ENCODE results near the gene MSRB2.
"Not testable (repeated sequence)": the region's sequence is repeated elsewhere in the genome, so short reads cannot be mapped to it uniquely, and the experiment has no call there.

Gene MSRB2

DNA sequence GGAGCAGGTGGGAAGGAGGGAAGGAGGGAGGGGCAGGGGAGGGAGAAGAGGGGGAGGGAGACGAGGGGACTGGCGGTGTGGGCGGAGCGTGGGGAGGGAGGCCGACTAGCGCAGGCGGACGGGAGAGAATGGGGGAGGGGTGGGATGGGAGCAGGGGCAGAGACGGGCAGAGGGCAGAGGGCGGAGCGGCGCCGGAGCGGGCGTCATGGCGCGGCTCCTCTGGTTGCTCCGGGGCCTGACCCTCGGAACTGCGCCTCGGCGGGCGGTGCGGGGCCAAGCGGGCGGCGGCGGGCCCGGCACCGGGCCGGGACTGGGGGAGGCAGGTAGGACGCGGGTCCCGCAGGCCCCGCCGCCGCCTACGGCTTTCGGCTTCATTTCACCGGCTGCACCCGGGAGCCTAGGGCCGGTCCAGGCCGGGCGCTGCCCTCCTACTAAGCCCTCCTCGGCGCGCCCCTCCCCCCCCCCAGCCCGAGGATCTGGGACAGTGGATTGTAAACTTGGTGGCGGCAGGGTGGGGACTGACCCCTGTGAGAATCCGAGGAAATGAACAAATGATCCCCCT lies at the start of gene MSRB2:
MSRB2 (plus strand) TSS at position 176 of the 562 bp plus-strand sequence; CDS start at position 206, 30 bp downstream.
- peak; percentile 95 for DNase-seq

DNA sequence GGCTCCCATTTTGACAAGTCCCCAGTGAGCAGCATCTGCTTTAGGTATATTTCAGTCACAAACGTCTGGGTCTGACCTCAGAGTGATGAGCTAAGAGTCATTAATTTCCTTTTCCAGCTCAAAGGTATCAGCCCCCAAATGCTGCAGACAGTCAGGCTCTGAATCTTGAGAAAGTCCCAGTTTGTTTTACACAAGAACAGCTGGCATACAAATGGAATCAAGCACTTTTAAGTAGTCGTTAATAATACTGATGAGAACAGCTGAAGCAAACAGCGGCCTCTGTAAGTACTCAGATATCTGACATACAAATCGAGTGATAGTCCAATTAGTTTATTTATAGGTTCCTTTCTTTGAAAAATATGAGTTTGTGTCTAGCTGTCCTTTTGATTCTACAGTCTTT lies 49.4 kb upstream of the MSRB2 start:
- DNase-seq, result no peak

DNA sequence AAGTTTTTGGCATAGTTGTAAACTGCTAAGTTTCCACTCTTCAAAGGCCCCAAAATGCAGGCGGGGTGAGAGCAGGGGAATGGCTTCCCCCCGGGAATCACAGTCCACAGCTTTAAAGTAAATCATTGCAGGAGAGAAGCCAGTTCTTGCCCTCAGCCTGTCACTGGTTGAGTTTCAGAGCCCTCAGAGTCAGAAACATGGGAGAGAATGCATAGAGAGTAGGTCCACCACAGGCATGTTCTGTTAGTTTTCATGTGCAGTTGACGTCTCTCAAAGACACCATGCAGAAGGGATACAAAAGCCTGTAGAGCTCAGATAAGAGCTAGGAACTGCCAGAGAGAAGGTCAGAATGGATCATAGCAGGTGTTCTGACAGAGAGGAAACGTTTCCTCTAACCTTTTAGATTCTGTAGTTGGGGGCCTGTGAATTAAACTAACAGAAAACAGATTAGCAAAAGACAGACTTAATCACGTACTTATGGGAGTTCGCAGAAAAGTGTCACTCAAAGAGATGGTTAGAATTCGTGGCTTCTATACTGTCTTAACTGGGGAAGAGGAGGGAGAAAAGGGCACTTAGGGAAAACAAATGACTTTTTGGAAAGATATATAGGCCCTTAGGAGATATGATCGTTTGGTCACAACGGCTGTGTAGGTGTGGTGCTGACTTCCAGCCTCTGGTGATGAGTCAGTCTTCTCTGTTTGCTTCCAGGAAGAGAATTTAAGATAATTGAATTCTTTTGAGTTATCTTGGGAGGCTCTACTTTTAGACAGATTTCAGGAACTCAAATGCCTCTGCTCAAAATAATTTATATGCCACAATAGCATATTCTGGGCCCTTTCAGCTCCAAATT lies 48.0 kb upstream of the MSRB2 start:
- peak; percentile 14 for DNase-seq

DNA sequence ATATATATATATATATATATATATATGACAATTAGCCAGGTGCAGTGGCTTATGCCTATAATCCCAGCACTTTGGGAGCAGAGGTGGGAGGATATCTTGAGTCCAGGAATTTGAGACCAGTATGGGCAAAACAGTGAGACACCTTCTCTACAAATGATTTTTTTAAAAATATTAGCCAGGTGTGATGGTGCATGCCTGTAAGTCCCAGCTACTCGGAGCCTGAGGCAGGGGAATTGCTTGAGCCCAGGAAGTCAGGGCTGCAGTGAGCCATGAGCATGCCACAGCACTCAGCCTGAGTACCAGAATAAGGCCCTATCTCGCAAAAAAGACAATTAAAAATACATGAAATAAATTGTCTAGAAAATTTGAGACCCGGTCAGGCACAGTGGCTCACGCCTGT lies 47.2 kb upstream of the MSRB2 start:
- DNase-seq, result no peak

DNA sequence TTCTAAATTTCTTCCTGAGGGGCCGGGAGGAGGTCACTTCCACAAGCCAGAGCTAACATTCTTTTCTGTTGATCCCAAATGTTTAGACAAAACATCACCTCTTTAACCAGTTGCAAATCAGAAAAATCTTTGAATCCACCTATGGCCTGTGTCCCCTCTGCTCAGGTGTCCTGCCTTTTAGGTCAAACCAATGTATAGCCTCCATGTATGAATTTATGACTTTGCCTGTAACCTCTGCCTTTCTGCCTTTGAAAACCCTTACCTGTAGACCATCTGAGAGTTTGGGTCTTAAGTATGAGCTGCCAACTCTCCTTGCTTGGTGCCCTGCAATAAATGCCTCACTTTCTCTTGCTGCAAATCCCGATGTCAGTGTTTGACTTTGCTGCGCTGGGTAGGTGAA lies 44.1 kb upstream of the MSRB2 start:
- DNase-seq, result no peak

DNA sequence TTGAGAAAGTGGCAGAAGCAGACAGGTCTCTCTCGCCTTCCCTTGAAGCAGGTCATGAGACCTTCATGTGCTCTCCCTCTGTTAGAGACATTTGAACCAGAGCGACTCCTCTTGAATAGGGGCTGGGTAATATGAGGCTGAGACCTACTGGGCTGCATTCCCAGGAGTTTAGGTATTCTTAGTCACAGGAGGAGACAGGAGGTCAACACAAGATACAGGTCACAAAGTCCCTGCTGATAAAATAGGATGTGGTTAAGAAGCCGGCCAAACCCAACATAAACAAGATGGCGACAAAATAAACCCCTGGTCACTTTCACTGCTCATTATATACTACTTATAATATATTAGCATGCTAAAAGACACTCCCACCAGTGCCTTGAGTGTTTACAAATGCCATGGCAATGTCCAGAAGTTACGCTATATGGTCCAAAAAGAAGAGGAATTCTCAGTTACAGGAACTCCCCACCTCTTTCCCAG lies 43.5 kb upstream of the MSRB2 start:
- no peak for DNase-seq

DNA sequence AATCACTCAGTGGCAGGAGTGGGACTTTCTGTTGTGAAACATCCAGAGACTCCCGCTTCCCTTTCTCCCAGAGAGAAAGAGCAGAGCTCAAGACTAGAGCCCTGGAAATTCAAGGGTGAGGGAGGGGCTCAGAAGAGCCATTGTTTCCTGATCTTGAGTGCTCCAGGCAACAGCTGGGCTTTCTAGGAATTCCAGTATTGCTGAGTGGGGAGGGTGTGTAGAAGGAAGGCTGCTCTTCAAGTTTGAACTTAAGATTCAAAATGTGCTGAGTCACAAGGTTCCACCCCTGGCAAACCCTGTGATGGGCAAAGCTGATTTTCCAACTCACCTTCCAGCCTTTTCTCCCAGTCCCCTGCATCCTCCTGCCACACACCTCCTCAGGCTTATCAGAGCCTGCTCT lies 42.3 kb upstream of the MSRB2 start:
- no peak for DNase-seq

DNA sequence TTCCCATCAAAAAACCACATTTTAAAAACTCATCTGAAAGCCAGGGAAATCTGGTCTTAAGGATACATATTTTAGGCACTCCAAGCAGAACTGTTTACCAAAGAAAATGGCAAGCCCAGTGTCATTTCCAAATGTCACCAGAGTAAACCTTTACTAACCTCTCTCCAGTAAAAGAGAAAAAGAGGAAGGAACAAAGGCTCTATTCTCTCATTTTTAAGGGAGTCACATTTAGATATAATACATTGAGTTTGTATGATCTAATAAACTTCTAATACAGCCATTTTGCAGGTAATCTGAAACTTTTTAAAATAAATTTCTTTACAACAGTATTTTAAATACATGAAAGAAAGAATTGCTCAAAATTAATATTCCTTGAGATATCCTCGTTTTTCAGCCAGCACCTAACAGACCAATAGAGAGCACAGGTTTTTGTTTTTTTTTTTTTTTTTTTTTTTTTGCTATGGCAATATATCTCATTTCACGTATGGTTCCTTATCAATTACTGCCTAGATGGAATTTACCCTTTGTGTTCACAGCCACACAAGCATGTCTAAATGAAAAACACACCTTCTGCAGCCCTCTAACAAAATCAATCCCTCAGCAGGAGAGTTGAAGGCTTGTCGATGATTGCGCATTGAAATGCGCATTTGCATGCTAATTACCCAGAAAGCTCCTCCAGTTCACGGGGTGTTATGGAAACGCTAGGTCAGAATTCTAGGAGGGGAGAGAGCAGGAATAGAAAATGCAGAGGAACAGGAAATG lies 39.8 kb upstream of the MSRB2 start:
- DNase-seq, result no peak

DNA sequence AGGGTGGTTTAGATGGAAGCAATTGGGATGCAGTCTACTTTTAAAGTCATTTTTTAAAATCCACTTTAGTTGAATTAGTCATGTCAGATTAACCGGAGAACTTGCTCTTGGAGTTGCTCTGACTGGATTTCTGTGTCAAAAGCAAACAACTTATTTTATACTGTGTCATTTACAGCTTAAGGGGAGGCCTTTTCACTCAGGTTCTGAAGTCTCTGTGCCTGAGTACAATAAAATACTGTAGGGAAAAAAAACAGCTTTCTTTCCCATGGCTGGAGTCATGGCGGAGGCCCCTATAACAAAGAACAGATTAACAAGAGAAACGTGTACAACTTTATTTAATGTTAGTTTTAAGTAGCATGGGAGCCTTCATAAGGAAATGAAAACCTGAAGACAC lies 39.2 kb upstream of the MSRB2 start:
- no peak for DNase-seq

DNA sequence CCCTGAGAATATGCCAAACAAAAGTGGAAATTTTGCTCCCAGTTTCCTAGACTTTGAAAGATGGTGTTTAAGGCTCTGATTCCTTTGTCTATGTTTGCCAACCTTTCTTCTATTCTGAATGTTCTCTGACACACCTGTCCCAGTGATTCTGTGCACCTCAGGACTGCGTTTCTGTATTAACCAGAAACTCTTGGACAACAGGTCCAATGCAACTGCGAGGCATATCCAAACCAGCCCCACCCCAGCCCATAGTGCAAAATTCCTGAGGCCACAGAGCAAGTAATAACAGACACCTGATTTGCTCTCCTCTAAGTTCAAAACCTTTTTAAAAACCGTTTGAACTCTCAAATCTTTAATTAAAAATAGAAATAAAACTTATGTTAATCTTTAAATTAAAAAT lies 37.0 kb upstream of the MSRB2 start:
- DNase-seq, result no peak

DNA sequence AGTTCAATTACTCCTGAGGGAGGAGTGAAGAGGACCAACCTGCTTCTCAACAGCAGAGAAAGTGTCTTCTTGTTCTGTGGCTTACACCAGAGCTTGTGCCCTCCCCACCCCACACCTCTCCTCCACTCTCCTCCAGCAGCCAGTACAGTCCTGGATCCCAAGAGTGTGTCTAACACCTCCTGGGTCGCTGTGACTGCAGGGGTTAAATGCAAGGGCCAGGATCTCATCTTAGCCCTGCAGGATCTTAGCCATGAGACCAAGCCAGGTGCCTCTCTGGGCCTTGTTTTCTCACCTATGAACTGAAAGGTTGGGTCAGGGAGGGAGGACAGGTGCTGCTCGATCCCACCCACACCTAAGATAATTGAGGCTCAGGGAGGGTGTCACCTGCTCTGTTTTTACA lies 34.5 kb upstream of the MSRB2 start:
- no peak for DNase-seq

DNA sequence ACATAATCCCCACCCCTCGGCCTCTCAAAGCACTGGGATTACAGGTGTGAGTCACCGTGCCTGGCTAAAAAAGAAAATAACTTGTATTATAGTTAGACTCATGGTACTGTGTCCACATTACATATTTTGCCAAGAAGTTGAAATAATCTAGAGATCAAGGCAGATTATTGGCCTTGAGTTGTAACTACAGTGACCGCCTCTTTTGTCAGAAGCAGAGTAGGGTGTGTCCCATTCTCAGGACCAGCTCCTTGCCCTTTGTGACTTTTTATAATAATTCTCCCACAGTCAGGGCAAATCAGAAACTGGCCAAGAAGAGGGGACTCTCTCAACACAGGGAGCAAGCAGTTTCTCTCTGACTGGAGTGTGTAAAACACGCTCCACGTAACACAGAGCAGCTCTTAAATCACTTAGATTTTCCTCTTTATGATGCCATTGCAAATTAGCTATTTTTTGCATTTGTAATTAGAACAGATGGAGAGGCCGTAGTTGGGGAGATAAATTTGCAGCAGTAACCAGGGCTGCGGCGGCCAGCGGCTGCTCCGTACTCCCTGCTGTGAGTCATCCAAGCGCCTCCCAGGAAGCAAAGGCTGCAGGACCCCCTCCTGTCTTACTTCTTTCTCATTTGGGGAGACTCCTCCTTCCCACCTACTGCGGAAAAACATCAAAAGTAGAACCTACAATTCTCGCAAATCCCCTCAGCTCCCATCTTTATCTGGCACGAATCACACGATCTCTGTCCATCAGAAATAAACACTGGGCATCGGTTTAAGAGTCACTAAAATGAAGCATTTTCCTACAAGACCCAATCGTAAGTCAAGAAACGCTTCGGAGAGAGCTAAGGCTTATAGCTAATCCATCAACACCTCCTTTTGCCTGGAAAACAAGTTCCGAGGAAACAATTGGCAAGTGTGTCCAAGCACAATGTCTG lies 32.1 kb upstream of the MSRB2 start:
- peak; percentile 35 for DNase-seq

DNA sequence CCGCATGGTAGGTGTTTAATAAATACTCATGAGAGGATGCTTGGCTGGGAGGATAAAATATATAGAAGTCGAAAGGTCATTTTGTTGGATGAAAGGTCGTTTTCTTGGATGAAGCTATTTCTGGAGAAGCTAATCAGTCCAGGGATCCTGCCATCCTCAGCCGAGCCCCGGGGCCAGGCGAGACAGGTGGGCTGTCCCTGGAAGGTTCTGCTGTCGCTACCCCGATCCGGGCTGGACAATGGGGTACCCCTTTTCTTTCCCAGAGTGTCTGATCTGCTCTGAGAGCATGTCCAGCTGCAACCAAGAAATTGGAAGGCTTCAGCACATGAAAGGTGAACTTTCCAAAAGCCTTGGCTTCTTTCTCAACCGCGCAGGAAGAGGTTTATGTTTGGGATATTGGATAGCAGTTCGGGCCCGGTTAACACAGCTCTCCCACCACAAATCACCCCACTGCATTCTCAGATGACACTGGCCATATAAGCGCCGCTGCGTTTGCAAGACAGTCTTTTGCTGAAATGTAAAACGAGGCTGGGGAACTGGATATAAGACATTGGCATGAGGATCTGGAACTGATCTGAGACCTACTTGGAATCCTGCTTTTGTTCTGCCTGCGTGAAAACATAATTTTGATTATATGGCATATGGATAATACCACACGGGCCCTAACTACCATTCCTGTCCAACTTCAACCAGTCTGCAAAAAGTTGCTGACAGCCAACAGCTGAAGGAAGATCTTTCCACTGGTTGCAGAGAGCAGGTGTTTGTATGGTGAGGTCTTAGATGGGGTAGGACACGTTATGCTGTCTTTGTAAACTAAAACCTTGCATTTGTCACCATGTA lies 31.2 kb upstream of the MSRB2 start:
- no peak for DNase-seq

DNA sequence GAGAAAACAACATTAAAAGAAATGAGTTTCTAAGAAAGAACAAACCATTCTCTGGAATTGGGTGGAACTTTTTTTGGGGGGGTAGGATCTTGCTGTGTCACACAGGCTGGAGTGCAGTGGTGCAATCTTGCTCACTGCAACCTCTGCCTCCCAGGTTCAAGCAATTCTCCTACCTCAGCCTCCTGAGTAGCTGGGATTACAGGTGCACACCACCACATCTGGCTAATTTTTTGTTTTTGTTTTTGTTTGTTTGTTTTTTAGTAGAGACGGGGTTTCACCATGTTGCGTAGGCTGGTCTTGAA lies 30.6 kb upstream of the MSRB2 start:
- not testable (repeated sequence) for DNase-seq

DNA sequence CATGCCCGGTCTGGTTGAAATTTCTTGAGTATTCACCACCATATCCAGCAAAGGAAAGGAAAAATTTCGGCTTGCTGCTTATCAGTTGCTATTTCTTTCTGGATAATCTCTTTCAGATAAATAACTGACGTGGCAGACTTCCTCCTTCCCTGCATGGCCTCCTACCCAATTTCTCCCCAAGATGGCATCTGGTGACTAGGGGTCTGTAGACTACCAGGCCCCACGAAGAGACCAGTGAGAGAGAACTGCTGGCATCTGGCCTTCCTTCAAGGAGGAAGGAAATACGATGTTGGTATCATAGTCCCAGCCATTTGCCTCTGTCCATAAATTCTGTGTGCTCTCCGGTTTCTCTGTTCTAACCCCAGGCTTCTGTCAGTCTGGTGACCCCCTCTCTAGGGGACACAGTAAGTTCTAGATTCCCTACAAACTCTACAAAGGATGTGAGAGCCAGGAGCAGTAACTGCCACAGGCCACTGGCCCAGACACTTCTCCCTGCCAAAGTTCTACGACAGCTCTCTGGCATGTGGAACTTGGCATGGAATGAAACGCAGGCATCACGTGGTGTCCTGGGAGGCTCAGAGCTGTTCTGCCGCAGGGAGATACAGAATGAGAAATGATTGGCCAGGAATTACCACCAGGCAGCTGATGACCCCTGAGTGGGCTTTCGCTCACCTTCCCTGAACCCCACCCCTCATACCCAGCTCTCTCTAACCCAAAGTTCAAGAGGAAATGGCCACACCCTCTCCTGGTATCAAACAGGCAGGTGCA lies 30.0 kb upstream of the MSRB2 start:
- DNase-seq, result peak; percentile 66

DNA sequence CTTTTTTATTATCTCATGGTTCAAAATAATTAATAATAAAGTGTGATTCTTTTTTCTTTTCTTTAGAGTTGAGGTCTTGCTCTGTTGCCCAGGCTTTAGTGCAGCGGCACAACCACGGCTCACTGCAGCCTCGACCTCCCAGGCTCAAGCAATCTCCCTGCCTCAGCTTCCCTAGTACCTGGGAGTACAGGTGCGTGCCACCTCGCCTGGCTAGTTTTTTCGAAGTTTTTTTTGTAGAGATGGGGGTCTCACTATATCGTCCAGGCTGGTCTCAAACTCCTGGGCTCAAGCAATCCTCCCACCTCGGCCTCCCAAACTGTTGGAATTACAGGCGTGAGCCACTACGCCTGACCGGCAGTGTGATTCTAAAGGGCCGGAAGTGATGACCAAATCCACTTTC lies 28.0 kb upstream of the MSRB2 start:
- DNase-seq, result no peak

DNA sequence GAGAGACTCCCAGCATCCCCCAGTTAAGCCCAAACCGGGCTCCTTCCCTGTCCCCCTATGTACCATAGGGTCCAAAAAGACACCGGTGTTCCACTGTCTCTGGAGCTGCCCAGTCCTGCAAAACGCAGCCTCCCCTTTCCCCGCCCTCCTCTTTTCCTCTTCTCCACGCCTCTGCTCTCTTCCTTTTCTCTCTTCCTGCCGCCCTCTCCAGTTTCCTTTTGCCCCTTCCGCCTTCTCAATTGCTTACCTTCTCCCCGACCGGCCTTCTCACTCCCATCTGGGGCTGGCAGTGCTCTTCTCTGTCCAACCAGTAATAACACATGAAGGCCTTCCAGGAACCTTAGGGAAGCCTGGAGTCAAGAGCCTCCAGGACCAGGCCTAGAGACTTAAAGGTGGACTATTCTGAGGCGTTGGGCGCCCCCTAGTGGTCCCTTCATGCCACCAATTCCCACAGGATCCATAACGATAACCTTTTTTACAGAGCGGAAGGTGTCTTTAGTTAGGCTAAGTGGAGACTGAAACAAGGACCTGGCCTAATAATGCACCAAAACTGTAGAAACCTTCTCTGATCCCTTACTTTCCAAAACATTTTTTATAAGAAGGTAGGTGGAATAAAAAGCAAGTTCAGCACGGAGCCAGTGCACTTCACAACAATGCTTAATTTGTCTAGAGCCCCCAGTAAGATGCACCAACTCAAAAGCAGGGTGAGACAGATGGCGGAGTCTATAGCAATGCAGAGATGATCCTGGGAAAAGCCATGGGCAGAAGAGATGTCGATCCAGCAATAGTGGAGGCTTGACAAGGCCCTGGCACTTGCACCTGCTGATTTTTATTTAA lies 27.2 kb upstream of the MSRB2 start:
- DNase-seq, result peak; percentile 69

DNA sequence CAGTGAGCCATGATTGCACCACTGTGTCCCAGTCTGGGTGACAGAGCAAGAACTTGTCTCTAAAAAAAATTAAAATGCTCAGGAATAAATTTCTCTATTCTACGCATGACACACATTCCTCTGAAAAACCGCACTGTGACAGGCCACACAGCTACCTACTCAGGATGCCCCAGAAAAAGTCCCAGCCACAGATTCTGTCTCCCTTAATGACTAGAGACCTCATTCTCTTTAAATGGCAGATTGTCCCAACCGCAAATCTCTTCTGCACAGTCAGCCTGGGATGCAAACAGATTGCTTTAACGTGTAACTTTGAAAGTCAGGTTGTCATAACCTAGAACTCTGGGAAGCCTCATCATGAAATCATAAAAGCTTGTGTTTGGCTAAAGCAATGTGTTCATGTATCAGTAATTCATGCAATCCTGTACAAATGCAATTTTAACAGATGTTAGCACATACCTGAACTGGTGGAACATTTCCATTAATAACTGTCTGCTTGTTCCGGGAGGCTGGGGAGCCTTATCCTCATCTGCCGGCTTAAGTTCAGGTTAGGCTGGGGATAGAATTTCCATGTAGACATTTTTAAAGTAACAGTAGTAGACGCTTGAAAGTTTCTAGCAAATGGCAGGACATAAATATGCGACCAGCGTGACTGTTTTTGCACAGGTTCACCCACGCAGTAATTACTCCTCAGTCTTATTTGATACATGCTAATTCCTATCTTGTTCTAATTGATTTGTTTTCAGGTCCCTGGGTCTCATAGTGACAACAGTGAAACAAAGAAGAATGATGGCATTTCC lies 26.2 kb upstream of the MSRB2 start:
- no peak for DNase-seq
